Ovary (tissue), 9 donors: Measurements from ENCODE around the gene DNAI2. TPM values are rescaled to one million over a fixed set of nuclear protein-coding genes. Genes with fewer than 3 reads are reported as not detected.

Experiments used
- DNase-seq, 5 donors: peaks; one replicate each; pipeline ENCODE4 v3.0.0-alpha.2; 2019 to 2020
- H3K27ac ChIP-seq, 2 donors: fragments of 200-600 bp; one replicate each; pipeline versions ENCODE4 v1.5.1 to v1.8.0; 2019 to 2022
- H3K27me3 ChIP-seq: fragments of 200-600 bp; one replicate; pipeline ENCODE4 v1.8.0; 2022
- H3K36me3 ChIP-seq: fragments of 200-600 bp; sonication (generic); one replicate; pipeline ENCODE4 v1.5.1; 2019
- H3K4me1 ChIP-seq: one replicate; pipeline ENCODE4 v1.8.1; 2013; ENCODE audit warnings: mild to moderate bottlenecking, moderate library complexity; ENCODE audit not compliant: insufficient read depth
- H3K4me3 ChIP-seq: fragments of 200-600 bp; sonication (generic); one replicate; pipeline ENCODE4 v1.5.1; 2017
- H3K9me3 ChIP-seq, 2 donors: fragments of 200-600 bp in 1 of 2; sonication (generic) in 1 of 2; one replicate each; pipeline versions ENCODE4 v1.5.1 to v1.8.1; 2013 to 2019; ENCODE audit warnings: mild to moderate bottlenecking in 1 of 2, moderate library complexity in 1 of 2
- EP300 ChIP-seq: sonication (generic); formaldehyde crosslinking; IDR thresholded peaks from one replicate; pipeline ENCODE4 v1.6.1; 2017; ENCODE audit warnings: antibody characterized with exemption
- POLR2A ChIP-seq: fragments of 450-650 bp; IDR thresholded peaks from one replicate; pipeline ENCODE4 v1.6.1; 2017; ENCODE audit warnings: antibody characterized with exemption, mild to moderate bottlenecking, moderate library complexity
- WGBS, 3 donors: extraction: QIAGEN DNeasy Blood & Tissue Kit in 1 of 3; methylation state at CpG; one replicate each; pipeline versions ENCODE4 v1.1.5 to v1.1.7; 2013 to 2017; 5-methylcytosine and 5-hydroxymethylcytosine counted together
- intact Hi-C, 4 donors: fragments of 100-400 bp; cut with DNase I; formaldehyde crosslinking; loops; one replicate each; pipeline versions ENCODE4 v1.11.0 to v1.15.1; 2022 to 2023
- polyA plus RNA-seq, 2 donors: library from polyadenylated mRNA; stranded (reverse); fragments of 200-250 nt in 1 of 2; fragments of 350-450 nt in 1 of 2; fragmentation: Illumina TruSeq in 1 of 2; extraction: RNeasy Lipid Tissue Mini Kit (QIAGEN cat#74804) in 1 of 2; gene quantifications; one replicate each; pipeline ENCODE4 v1.2.3, GENCODE V29; 2013 to 2014
- total RNA-seq, 7 donors: library from RNA; depleted of rRNA in 2 of 7; stranded (reverse); fragments of >200 nt in 2 of 7; fragmentation: NEBNext Ultra II Directional in 3 of 7; extraction: Animal tissue kit (Norgen Biotek cat#: 25700) in 3 of 7; gene quantifications; one replicate each; pipeline versions ENCODE4 v1.1.0 to v1.2.4, GENCODE V29; 2016 to 2023
- TF ChIP-seq, protein P1 (sequence below), 3 donors: fragments of 450-650 bp in 2 of 3; fragments of 200-600 bp in 1 of 3; IDR thresholded peaks; one replicate each; pipeline versions ENCODE4 v1.5.1 to v1.8.0; 2016 to 2022; ENCODE audit warnings: antibody characterized with exemption in 3 of 3, mild to moderate bottlenecking in 1 of 3
- donor health status: DM: no; HTN: no; CAD: no; lungs with moderate emphysema.
- donor health status: DM: no; HTN: no; CAD: no.
- donor health status: Bipolar disorder and iron deficiency.
- donor health status: DM: yes; HTN: yes; CAD: no.
- donor health status: DM: no; HTN: no; CAD: no.
- donor health status: DM: yes; HTN: yes; CAD: no.

DNAI2 gene
- total and polyA plus RNA-seq, 9 donors: 0.07 to 12.2 (median 0.66) TPM; not detected in 3

DNA sequence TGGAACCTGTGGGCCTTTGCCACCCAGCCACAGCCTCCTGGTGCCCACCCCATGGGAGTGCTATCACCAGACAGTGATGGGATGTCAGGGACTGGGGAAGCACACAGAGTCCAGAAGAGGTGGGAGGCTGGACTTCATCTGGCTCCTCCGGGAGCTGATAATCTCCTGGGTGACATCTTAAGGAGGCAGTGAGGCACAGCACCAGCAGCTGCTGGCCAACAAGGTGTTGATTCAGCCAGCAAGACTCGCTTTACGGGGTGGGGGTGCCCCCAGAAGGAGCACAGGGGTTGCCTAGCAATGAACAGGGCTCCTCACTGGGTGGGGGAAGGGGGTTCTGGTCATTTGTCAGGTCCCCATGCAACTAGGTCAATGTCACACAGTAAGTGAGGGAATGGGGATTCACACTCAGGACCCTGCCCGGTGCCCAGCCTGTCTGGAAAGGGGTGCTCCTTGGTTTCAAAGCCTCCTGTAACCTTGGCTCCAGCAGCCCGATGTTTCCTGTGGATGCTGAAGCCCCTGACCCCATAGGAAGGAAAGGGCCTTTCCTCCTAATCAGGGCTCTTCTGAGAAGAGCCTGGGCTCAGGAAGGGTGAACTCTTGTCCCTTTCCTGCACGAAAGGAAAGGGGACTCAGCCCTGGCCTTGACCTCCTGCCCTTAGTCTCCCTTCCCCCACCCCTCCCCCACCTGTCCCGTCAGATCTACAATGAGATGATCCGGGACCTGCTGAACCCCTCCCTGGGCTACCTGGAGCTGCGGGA lies 69.7 kb downstream of the DNAI2 start:
- no peaks in the 10 kb centered on the region for H3K4me1 ChIP-seq
- H3K9me3 ChIP-seq: no peaks in the 10 kb centered on the region
- intact Hi-C loops: no loop called here
- no peak for DNase-seq
- 30 to 46% (median 44%) methylated on average over 9 of the region's 9 CpGs for WGBS, 3 donors
- H3K27me3 ChIP-seq: no peaks in the 10 kb centered on the region
- no peak overlapping the region for H3K27ac ChIP-seq
- no peak overlapping the region for H3K4me3 ChIP-seq
- H3K36me3 ChIP-seq: no peaks in the 10 kb centered on the region
- TF ChIP-seq POLR2A (no peak), EP300 (no peak)
- TF ChIP-seq, protein P1, sequence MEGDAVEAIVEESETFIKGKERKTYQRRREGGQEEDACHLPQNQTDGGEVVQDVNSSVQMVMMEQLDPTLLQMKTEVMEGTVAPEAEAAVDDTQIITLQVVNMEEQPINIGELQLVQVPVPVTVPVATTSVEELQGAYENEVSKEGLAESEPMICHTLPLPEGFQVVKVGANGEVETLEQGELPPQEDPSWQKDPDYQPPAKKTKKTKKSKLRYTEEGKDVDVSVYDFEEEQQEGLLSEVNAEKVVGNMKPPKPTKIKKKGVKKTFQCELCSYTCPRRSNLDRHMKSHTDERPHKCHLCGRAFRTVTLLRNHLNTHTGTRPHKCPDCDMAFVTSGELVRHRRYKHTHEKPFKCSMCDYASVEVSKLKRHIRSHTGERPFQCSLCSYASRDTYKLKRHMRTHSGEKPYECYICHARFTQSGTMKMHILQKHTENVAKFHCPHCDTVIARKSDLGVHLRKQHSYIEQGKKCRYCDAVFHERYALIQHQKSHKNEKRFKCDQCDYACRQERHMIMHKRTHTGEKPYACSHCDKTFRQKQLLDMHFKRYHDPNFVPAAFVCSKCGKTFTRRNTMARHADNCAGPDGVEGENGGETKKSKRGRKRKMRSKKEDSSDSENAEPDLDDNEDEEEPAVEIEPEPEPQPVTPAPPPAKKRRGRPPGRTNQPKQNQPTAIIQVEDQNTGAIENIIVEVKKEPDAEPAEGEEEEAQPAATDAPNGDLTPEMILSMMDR (IDR thresholded peaks at IDR 0.05): no peak

DNA sequence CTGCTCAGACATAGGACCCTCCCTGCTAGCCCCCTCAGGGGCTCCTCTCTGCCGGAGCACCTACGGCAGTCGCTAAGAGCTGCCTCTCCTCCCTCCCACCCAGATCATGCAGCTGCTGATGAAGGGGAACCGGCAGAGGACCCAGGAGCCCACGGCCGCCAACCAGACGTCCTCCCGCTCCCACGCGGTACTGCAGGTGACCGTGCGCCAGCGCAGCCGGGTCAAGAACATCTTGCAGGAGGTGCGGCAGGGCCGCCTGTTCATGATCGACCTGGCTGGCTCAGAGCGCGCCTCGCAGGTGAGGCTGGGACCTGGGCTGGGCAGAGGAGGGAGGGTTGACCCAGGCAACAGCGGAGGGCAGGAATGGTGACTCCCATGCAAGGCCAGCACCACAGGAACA lies 70.6 kb downstream of the DNAI2 start:
- no peaks in the 10 kb centered on the region for H3K36me3 ChIP-seq
- H3K9me3 ChIP-seq: no peaks in the 10 kb centered on the region
- H3K27me3 ChIP-seq: no peaks in the 10 kb centered on the region
- 61 to 71% (median 63%) methylated on average over 21 of the region's 21 CpGs for WGBS, 3 donors
- no peak for DNase-seq
- intact Hi-C loops: loop anchor here in 1 of 4 donors (5.0 kb wide), 1 partner anchor 37 kb away; no protein-coding TSS in a partner anchor
- no peaks in the 10 kb centered on the region for H3K4me1 ChIP-seq
- TF ChIP-seq POLR2A (no peak), EP300 (no peak)
- TF ChIP-seq, protein P1 (IDR thresholded peaks at IDR 0.05): no peak
- no peak overlapping the region for H3K27ac ChIP-seq
- H3K4me3 ChIP-seq: no peak overlapping the region

DNA sequence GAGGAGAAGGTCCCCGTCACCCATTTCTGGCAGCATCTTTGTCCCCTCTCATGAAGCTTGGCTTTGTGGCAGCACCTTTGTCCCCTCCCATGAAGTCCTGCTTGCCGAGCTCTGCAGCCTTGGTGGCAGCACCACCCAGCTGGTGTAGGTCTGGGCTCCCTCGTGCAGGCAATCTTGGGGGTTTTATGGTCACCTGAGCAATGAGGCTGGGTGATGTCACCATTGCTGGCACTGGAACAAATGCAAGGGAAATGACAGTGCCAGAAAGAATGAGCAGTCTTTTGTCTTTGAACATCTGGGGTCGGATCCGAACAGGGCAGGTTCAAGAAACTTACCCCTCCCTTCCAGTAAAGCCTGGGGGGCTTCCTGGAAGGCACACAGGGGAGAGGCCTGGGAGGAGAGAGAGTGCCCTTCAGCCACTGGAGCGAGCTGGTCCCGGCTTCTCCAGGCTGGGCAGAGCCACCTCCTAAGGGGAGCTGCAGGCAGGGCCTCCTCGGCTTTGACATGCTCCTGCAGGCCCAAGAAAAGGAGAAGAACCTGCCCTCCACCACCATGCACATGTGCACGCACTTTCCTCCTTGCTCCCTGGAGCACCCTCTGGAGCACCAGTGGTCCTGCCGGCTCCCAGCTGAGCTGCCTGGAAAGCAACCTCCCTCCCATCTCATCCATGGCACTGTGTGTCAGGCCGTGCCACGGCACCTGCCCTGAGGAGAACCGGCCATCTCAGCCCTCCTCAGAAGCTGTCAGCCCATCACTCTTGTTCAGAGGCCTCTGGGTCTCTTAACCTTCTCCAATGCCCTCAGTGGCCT lies 71.6 kb downstream of the DNAI2 start:
- intact Hi-C loops: loop anchor here in 1 of 4 donors (5.0 kb wide), 1 partner anchor 38 kb away; no protein-coding TSS in a partner anchor
- no peaks in the 10 kb centered on the region for H3K9me3 ChIP-seq
- H3K4me3 ChIP-seq: no peak overlapping the region
- H3K4me1 ChIP-seq: no peaks in the 10 kb centered on the region
- TF ChIP-seq EP300 (no peak), POLR2A (no peak)
- TF ChIP-seq, protein P1 (IDR thresholded peaks at IDR 0.05): no peak
- H3K27ac ChIP-seq: no peak overlapping the region
- no peak for DNase-seq
- no peaks in the 10 kb centered on the region for H3K36me3 ChIP-seq
- WGBS, 3 donors: 78 to 81% (median 78%) methylated on average over 13 of the region's 13 CpGs
- no peaks in the 10 kb centered on the region for H3K27me3 ChIP-seq

DNA sequence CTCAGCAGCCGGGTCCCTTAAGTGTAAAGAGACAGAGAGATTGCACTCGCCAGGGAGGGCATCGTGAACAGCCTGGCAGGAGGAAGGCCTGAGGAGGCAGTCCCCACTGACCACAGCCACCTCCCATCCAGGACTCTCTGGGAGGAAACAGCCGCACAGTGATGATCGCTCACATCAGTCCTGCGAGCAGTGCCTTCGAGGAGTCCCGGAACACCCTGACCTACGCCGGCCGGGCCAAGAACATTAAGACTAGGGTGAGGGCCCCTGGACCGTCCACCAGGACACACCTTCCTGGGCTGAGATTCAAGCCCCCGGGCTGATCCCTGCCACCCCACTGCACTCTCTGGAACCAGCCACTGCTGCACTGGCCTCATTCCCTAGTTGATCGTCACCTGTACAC lies 73.6 kb downstream of the DNAI2 start:
- no peaks in the 10 kb centered on the region for H3K27me3 ChIP-seq
- intact Hi-C loops: loop anchor here in 1 of 4 donors (5.0 kb wide), 1 partner anchor 40 kb away; no protein-coding TSS in a partner anchor
- no peak for DNase-seq
- no peak overlapping the region for H3K4me3 ChIP-seq
- WGBS, 3 donors: 77 to 79% (median 79%) methylated on average over 14 of the region's 14 CpGs
- TF ChIP-seq EP300 (no peak), POLR2A (no peak)
- TF ChIP-seq, protein P1 (IDR thresholded peaks at IDR 0.05): no peak
- no peaks in the 10 kb centered on the region for H3K9me3 ChIP-seq
- no peaks in the 10 kb centered on the region for H3K36me3 ChIP-seq
- H3K27ac ChIP-seq: no peak overlapping the region
- H3K4me1 ChIP-seq: no peaks in the 10 kb centered on the region
